B cell (primary cell): ENCODE results near the gene CCDC9. TPM values are rescaled to one million over a fixed set of nuclear protein-coding genes. Genes with fewer than 3 reads are reported as not detected.

Experiments used
- ATAC-seq: fragments of 200-7000 bp; cut with Tn5 transposase; one replicate; pipeline ENCODE4 v1.10.0; 2021; ENCODE audit warnings: low read depth, mild to moderate bottlenecking, moderate number of reproducible peaks, moderate library complexity
- CTCF ChIA-PET: fragments of 350-600 bp; sonication (Branson Sonifier 250); formaldehyde crosslinking; loops from one replicate; lab custom pipeline; 2021; ENCODE audit warnings: antibody characterized with exemption, inconsistent platforms; lab: Charles Lee
- POLR2A ChIA-PET: fragments of 350-600 bp; sonication (Branson Sonifier 250); formaldehyde crosslinking; loops from one replicate; lab custom pipeline; 2021; ENCODE audit warnings: antibody characterized with exemption; lab: Charles Lee
- DNase-seq: peaks from one replicate; pipeline ENCODE4 v3.0.0; 2013
- H2AFZ ChIP-seq: 2 replicates; pipeline ENCODE4 v1.6.1; 2012; ENCODE audit warnings: mild to moderate bottlenecking, low read depth, low read length; ENCODE audit not compliant: insufficient read depth, poor library complexity, severe bottlenecking
- H3K27ac ChIP-seq, 2 donors: 1 replicate in 1 of 2; 2 replicates in 1 of 2; pipeline ENCODE4 v1.5.1; 2012 to 2013; ENCODE audit warnings: low read length in 2 of 2, mild to moderate bottlenecking in 2 of 2, moderate library complexity in 1 of 2
- H3K27me3 ChIP-seq, 4 experiments: fragments of 200-600 bp in 1 of 4; sonication (generic) in 1 of 4; replicated peaks in 1 of 4; 1 replicate in 2 of 4; 2 replicates in 2 of 4; pipeline versions ENCODE4 v1.6.1 to v1.7.0; 2013 to 2016; ENCODE audit warnings: low read length in 3 of 4, mild to moderate bottlenecking in 2 of 4, mixed read lengths in 1 of 4, moderate library complexity in 1 of 4; ENCODE audit not compliant: insufficient read depth in 4 of 4, control insufficient read depth in 3 of 4; ENCODE audit errors: control extremely low read depth in 1 of 4
- H3K36me3 ChIP-seq, 2 experiments: replicated peaks in 1 of 2; 1 replicate in 1 of 2; 2 replicates in 1 of 2; pipeline versions ENCODE4 v1.6.1 to v1.7.1; 2013; ENCODE audit warnings: low read length in 1 of 2; ENCODE audit not compliant: insufficient read depth in 2 of 2, control insufficient read depth in 1 of 2; ENCODE audit errors: control extremely low read depth in 1 of 2, extremely low read depth in 1 of 2
- H3K4me1 ChIP-seq, 2 donors: fragments of 200-600 bp in 1 of 2; sonication (generic) in 1 of 2; 1 replicate in 1 of 2; 2 replicates in 1 of 2; pipeline versions ENCODE4 v1.5.1 to v1.6.1; 2013 to 2017; ENCODE audit warnings: low read length in 2 of 2; ENCODE audit not compliant: control insufficient read depth in 2 of 2, insufficient read depth in 2 of 2
- H3K4me2 ChIP-seq: replicated peaks from 2 replicates; pipeline ENCODE3; 2012; ENCODE audit warnings: mild to moderate bottlenecking, low read depth, low read length; ENCODE audit not compliant: poor library complexity, severe bottlenecking
- H3K4me3 ChIP-seq, 5 experiments: fragments of 200-600 bp in 1 of 5; sonication (generic) in 1 of 5; 1 replicate in 3 of 5; 2 replicates in 2 of 5; pipeline versions ENCODE4 v1.5.1 to v1.7.0; 2011 to 2016; ENCODE audit warnings: low read length in 4 of 5, mild to moderate bottlenecking in 4 of 5, low read depth in 2 of 5, control low read depth in 1 of 5, moderate library complexity in 1 of 5; ENCODE audit not compliant: insufficient read depth in 1 of 5; ENCODE audit errors: control extremely low read depth in 1 of 5, extremely low read depth in 1 of 5
- H3K79me2 ChIP-seq: fragments of 200-600 bp; sonication (generic); one replicate; pipeline ENCODE4 v1.6.0; 2016; ENCODE audit warnings: low read length; ENCODE audit not compliant: control insufficient read depth, insufficient read depth
- H3K9ac ChIP-seq: fragments of 200-600 bp; sonication (generic); 2 replicates; pipeline ENCODE4 v1.6.1; 2017; ENCODE audit warnings: mild to moderate bottlenecking, low read length, moderate library complexity
- H3K9me3 ChIP-seq, 3 donors: one replicate each; pipeline versions ENCODE4 v1.6.1 to v1.7.1; 2013; ENCODE audit warnings: low read length in 2 of 3; ENCODE audit not compliant: control insufficient read depth in 2 of 3, insufficient read depth in 1 of 3; ENCODE audit errors: control extremely low read depth in 1 of 3
- H4K20me1 ChIP-seq: 2 replicates; pipeline ENCODE4 v1.6.0; 2012; ENCODE audit warnings: mild to moderate bottlenecking, low read length; ENCODE audit not compliant: insufficient read depth, control insufficient read depth, poor library complexity, severe bottlenecking
- H3K27ac Mint-ChIP-seq: one replicate; pipeline ENCODE4 v1.8.0; 2021; ENCODE audit warnings: mixed read lengths
- H3K27me3 Mint-ChIP-seq: one replicate; pipeline ENCODE4 v1.8.0; 2021; ENCODE audit warnings: mixed read lengths
- H3K4me1 Mint-ChIP-seq: one replicate; pipeline ENCODE4 v1.8.0; 2021; ENCODE audit warnings: mixed read lengths
- H3K4me3 Mint-ChIP-seq: one replicate; pipeline ENCODE4 v1.8.0; 2021; ENCODE audit warnings: mixed read lengths
- H3K9me3 Mint-ChIP-seq: one replicate; pipeline ENCODE4 v1.8.0; 2022; ENCODE audit warnings: mixed read lengths; ENCODE audit not compliant: insufficient read depth
- CTCF ChIP-seq: fragments of 200-600 bp; IDR thresholded peaks from one replicate; pipeline ENCODE4 v1.8.0; 2022; ENCODE audit warnings: antibody characterized with exemption, mild to moderate bottlenecking
- EZH2 ChIP-seq: IDR thresholded peaks from 2 replicates; pipeline ENCODE4 v1.6.1; 2012; ENCODE audit warnings: borderline replicate concordance, low read depth, mild to moderate bottlenecking, moderate library complexity, low read length; ENCODE audit not compliant: insufficient read depth, poor library complexity, severe bottlenecking
- WGBS: methylation state at CpG from one replicate; pipeline ENCODE4 v1.1.5; 2013; ENCODE audit warnings: missing lambda C conversion rate; ENCODE audit not compliant: insufficient coverage; 5-methylcytosine and 5-hydroxymethylcytosine counted together
- intact Hi-C: fragments of 100-400 bp; cut with micrococcal nuclease; formaldehyde crosslinking; loops from one replicate; pipeline ENCODE4 v1.10.0; 2022
- polyA plus RNA-seq: library from polyadenylated mRNA; depleted of rRNA; stranded (reverse); fragments of >200 nt; gene quantifications from 2 replicates; pipeline ENCODE4 v1.2.3, GENCODE V29; 2012
- total RNA-seq, 2 donors: library from RNA; stranded (reverse); fragments of 120-200 nt in 1 of 2; gene quantifications; 1 replicate in 1 of 2; 2 replicates in 1 of 2; pipeline versions ENCODE4 v1.2.3 to v1.2.4, GENCODE V29; 2013 to 2022

The CCDC9 gene
- total and polyA plus RNA-seq, 2 donors (not counting 1 experiment from before 2014, with no cell fraction given): 12.3 to 54.7 TPM

DNA sequence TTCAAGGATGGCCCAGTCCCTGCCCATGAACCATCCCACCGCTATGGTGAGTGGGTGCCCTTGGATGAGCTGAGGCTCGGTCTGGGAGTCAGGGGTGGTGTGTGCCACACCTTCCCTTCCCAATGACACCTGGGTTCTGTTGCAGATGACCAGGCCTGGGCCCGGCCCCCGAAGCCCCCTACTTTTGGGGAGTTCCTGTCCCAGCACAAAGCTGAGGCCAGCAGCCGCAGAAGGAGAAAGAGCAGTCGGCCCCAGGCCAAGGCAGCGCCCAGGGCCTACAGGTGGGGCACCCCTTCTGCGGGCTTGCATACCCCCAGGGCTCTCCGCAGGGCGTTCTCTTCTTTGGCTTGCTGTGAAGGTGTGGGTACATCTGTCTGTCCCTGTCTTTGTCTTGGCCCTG lies 14.1 kb downstream of the CCDC9 start:
- intact Hi-C loops: loop anchor here (5.0 to 10.0 kb wide), 3 partner anchors 334 to 1367 kb away; partner anchors contain the start of genes BICRA, DBP and SLC1A5
- Histone ChIP-seq H3K9me3 (no peaks in the 10 kb centered on the region), H3K4me1 (peaks cover 9 to 15% of the 10 kb centered on the region in 2 donors), H2AFZ (no peak overlapping the region), H3K9ac (no peak overlapping the region), H3K4me3 (no peak overlapping the region), H3K27ac (no peak overlapping the region), H4K20me1 (peaks cover 8% of the 10 kb centered on the region), H3K4me2 (no peak overlapping the region), H3K79me2 (no peaks in the 10 kb centered on the region), H3K27me3 (no peaks in the 10 kb centered on the region), H3K36me3 (peaks cover 0 to 27% of the 10 kb centered on the region in 2 experiments)
- ChIA-PET POLR2A (no interaction called here), CTCF (interaction anchor here (1.1 kb wide), 1 partner anchor 15 kb away, joined by 3 read pairs; no protein-coding TSS in a partner anchor)
- TF ChIP-seq EZH2 (no peak), CTCF (no peak)
- DNase-seq (no peak), ATAC-seq (no peak)
- H3K4me3 Mint-ChIP-seq: no peak overlapping the region
- WGBS: 98% methylated on average over 10 of the region's 10 CpGs
- H3K9me3 Mint-ChIP-seq: no peaks in the 10 kb centered on the region
- peaks cover 17% of the 10 kb centered on the region for H3K4me1 Mint-ChIP-seq
- H3K27ac Mint-ChIP-seq: no peak overlapping the region
- no peaks in the 10 kb centered on the region for H3K27me3 Mint-ChIP-seq

DNA sequence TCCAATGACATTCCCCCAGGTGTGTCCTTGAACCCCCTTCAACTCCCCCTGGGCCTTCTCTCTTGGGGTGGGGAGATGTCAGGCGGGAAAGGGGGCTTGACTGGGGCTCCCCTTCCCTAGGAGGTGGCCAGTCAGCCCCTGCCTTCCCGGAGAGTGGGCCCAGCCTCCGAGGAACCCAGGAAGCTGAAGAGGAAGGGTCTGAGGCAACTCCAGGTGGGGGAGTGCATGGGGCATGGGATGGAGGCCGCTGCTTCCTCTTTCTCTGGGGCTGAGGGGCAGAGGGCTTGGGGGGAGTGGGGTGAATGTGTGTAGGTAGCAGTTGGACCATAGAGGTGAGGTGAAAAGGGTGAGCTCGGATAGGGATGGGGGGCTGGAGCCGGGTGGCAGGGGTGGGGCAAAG lies 15.6 kb downstream of the CCDC9 start:
- no peaks in the 10 kb centered on the region for H3K27me3 ChIP-seq
- H3K9me3 Mint-ChIP-seq: no peaks in the 10 kb centered on the region
- no peak overlapping the region for H3K4me3 ChIP-seq
- no peak overlapping the region for H3K4me2 ChIP-seq
- intact Hi-C loops: loop anchor here (5.0 to 10.0 kb wide), 3 partner anchors 333 to 1365 kb away; partner anchors contain the start of genes BICRA, DBP and SLC1A5
- H3K9me3 ChIP-seq: no peaks in the 10 kb centered on the region
- H3K4me1 ChIP-seq: peaks cover 12 to 22% of the 10 kb centered on the region in 2 donors
- no peak overlapping the region for H3K27ac ChIP-seq
- TF ChIP-seq CTCF: no peak
- TF ChIP-seq EZH2: no peak
- H3K9ac ChIP-seq: no peak overlapping the region
- H3K27me3 Mint-ChIP-seq: no peaks in the 10 kb centered on the region
- H4K20me1 ChIP-seq: peaks cover 17% of the 10 kb centered on the region
- WGBS: 87% methylated on average over 6 of the region's 6 CpGs
- H3K4me3 Mint-ChIP-seq: peak overlapping the region; percentile 97
- H2AFZ ChIP-seq: no peak overlapping the region
- no peak overlapping the region for H3K27ac Mint-ChIP-seq
- peaks cover 0 to 19% of the 10 kb centered on the region in 2 experiments for H3K36me3 ChIP-seq
- H3K79me2 ChIP-seq: no peaks in the 10 kb centered on the region
- POLR2A ChIA-PET: interaction anchor here (4.1 kb wide), 1 partner anchor 15 kb away, joined by 74 read pairs; the partner anchor contains the start of gene CCDC9
- CTCF ChIA-PET: interaction anchor here (0.9 kb wide), 1 partner anchor 61 kb away, joined by 3 read pairs; no protein-coding TSS in a partner anchor
- H3K4me1 Mint-ChIP-seq: peaks cover 22% of the 10 kb centered on the region
- DNase-seq: no peak
- no peak for ATAC-seq
